ENCODE results near the gene CFAP92. TPM values are rescaled to one million over a fixed set of nuclear protein-coding genes. Genes with fewer than 3 reads are reported as not detected.

The CFAP92 gene
- total RNA-seq, 1 donor from 2014 or later, result 0.52 TPM

GRCh38 chr3:129019266-129019665 is 25.4 kb upstream of the CFAP92 start:
- Histone ChIP-seq H3K27ac (ENCODE audit: low read depth, low read length) (no peak overlapping the region), H3K79me2 (ENCODE audit: insufficient read depth, low read length) (no peaks in the 10 kb centered on the region), H3K4me1 (ENCODE audit: insufficient read depth, low read length) (peaks cover 5% of the 10 kb centered on the region), H2AFZ (ENCODE audit: low read depth, low read length) (no peak overlapping the region), H3K9me3 (ENCODE audit: insufficient read depth, low read depth, low read length) (no peaks in the 10 kb centered on the region), H4K20me1 (ENCODE audit: insufficient read depth, low read length) (no peaks in the 10 kb centered on the region), H3K27me3 (ENCODE audit: insufficient read depth, low read length) (peaks cover 5% of the 10 kb centered on the region), H3K4me2 (ENCODE audit: low read length) (no peak overlapping the region), H3K9ac (ENCODE audit: low read length) (no peak overlapping the region), H3K4me3 (ENCODE audit: insufficient read depth, low read depth, low read length) (no peak overlapping the region), H3K36me3 (ENCODE audit: insufficient read depth, low read length) (no peaks in the 10 kb centered on the region)
- Mint-ChIP-seq H3K4me1 (ENCODE audit: low read depth, unreplicated experiment) (peaks cover 14% of the 10 kb centered on the region), H3K27me3 (ENCODE audit: low read depth, unreplicated experiment) (peaks cover 4% of the 10 kb centered on the region), H3K27ac (ENCODE audit: unreplicated experiment) (no peak overlapping the region), H3K4me3 (ENCODE audit: unreplicated experiment) (no peak overlapping the region), H3K9me3 (ENCODE audit: unreplicated experiment) (peaks cover 3% of the 10 kb centered on the region), H3K36me3 (ENCODE audit: low read depth, unreplicated experiment) (peaks cover 3% of the 10 kb centered on the region)
- DNase-seq (ENCODE audit: low read depth) (no peak), FAIRE-seq (no peak)
- no peak for TF ChIP-seq CTCF (IDR thresholded peaks at IDR 0.05; ENCODE audit: insufficient read depth, low read depth, low read length)
- no peak for TF ChIP-seq EZH2 (IDR thresholded peaks at IDR 0.05; ENCODE audit: insufficient read depth, low read length)

GRCh38 chr3:129018751-129019150 is 24.9 kb upstream of the CFAP92 start:
- Mint-ChIP-seq H3K4me3 (ENCODE audit: unreplicated experiment) (no peak overlapping the region), H3K36me3 (ENCODE audit: low read depth, unreplicated experiment) (peaks cover 3% of the 10 kb centered on the region), H3K4me1 (ENCODE audit: low read depth, unreplicated experiment) (peaks cover 14% of the 10 kb centered on the region), H3K27me3 (ENCODE audit: low read depth, unreplicated experiment) (peaks cover 4% of the 10 kb centered on the region), H3K9me3 (ENCODE audit: unreplicated experiment) (peaks cover 3% of the 10 kb centered on the region), H3K27ac (ENCODE audit: unreplicated experiment) (no peak overlapping the region)
- Histone ChIP-seq H3K79me2 (ENCODE audit: insufficient read depth, low read length) (no peaks in the 10 kb centered on the region), H3K27ac (ENCODE audit: low read depth, low read length) (no peak overlapping the region), H3K9me3 (ENCODE audit: insufficient read depth, low read depth, low read length) (no peaks in the 10 kb centered on the region), H3K4me3 (ENCODE audit: insufficient read depth, low read depth, low read length) (no peak overlapping the region), H3K27me3 (ENCODE audit: insufficient read depth, low read length) (peaks cover 5% of the 10 kb centered on the region), H3K4me1 (ENCODE audit: insufficient read depth, low read length) (peaks cover 5% of the 10 kb centered on the region), H3K4me2 (ENCODE audit: low read length) (no peak overlapping the region), H4K20me1 (ENCODE audit: insufficient read depth, low read length) (no peaks in the 10 kb centered on the region), H2AFZ (ENCODE audit: low read depth, low read length) (no peak overlapping the region), H3K36me3 (ENCODE audit: insufficient read depth, low read length) (no peaks in the 10 kb centered on the region), H3K9ac (ENCODE audit: low read length) (no peak overlapping the region)
- FAIRE-seq (no peak), DNase-seq (ENCODE audit: low read depth) (no peak)
- TF ChIP-seq EZH2 (IDR thresholded peaks at IDR 0.05; ENCODE audit: insufficient read depth, low read length), result no peak
- no peak for TF ChIP-seq CTCF (IDR thresholded peaks at IDR 0.05; ENCODE audit: insufficient read depth, low read depth, low read length)

DNA sequence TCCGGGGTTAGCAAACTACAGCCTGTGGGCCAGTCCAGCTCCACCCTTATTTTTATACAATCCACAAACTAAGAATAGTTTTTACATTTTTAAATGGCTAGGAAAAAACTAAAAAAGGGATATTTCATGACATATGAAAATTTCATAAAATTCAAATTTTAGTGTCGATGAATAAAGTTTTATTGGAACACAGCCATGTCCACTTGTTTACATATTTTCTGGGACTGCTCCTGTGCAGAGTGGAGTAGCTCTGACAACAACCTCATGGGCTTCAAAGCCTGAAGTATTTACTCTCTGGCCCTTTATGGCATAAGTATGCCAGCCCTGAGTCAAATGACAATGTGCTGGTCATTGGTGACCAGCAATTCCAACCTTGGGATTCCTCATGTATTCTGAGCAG is 24.4 kb upstream of the CFAP92 start:
- H3K4me1 Mint-ChIP-seq (ENCODE audit: low read depth, unreplicated experiment), result peaks cover 14% of the 10 kb centered on the region

More for the DNA sequence above, 24.4 kb upstream of the CFAP92 start:
- Mint-ChIP-seq H3K4me3 (ENCODE audit: unreplicated experiment) (no peak overlapping the region), H3K36me3 (ENCODE audit: low read depth, unreplicated experiment) (peaks cover 3% of the 10 kb centered on the region), H3K27me3 (ENCODE audit: low read depth, unreplicated experiment) (peaks cover 4% of the 10 kb centered on the region), H3K27ac (ENCODE audit: unreplicated experiment) (no peak overlapping the region), H3K9me3 (ENCODE audit: unreplicated experiment) (peaks cover 1% of the 10 kb centered on the region)
- no peak overlapping the region for H3K4me3 ChIP-seq (ENCODE audit: insufficient read depth, low read depth, low read length)
- H2AFZ ChIP-seq (ENCODE audit: low read depth, low read length), result no peak overlapping the region
- peaks cover 5% of the 10 kb centered on the region for H3K27me3 ChIP-seq (ENCODE audit: insufficient read depth, low read length)
- H3K9ac ChIP-seq (ENCODE audit: low read length), result no peak overlapping the region
- DNase-seq (ENCODE audit: low read depth) (no peak), FAIRE-seq (no peak)
- H3K4me2 ChIP-seq (ENCODE audit: low read length), result no peak overlapping the region
- peaks cover 5% of the 10 kb centered on the region for H3K4me1 ChIP-seq (ENCODE audit: insufficient read depth, low read length)
- H3K9me3 ChIP-seq (ENCODE audit: insufficient read depth, low read depth, low read length), result peaks cover 2% of the 10 kb centered on the region
- TF ChIP-seq EZH2 (IDR thresholded peaks at IDR 0.05; ENCODE audit: insufficient read depth, low read length), result no peak
- TF ChIP-seq CTCF (IDR thresholded peaks at IDR 0.05; ENCODE audit: insufficient read depth, low read depth, low read length), result no peak
- H3K79me2 ChIP-seq (ENCODE audit: insufficient read depth, low read length), result no peaks in the 10 kb centered on the region
- H3K36me3 ChIP-seq (ENCODE audit: insufficient read depth, low read length), result no peaks in the 10 kb centered on the region
- H3K27ac ChIP-seq (ENCODE audit: low read depth, low read length), result no peak overlapping the region
- no peaks in the 10 kb centered on the region for H4K20me1 ChIP-seq (ENCODE audit: insufficient read depth, low read length)
